ENCODE data around the gene PSMB9.

- TF ChIP-seq, protein P1, sequence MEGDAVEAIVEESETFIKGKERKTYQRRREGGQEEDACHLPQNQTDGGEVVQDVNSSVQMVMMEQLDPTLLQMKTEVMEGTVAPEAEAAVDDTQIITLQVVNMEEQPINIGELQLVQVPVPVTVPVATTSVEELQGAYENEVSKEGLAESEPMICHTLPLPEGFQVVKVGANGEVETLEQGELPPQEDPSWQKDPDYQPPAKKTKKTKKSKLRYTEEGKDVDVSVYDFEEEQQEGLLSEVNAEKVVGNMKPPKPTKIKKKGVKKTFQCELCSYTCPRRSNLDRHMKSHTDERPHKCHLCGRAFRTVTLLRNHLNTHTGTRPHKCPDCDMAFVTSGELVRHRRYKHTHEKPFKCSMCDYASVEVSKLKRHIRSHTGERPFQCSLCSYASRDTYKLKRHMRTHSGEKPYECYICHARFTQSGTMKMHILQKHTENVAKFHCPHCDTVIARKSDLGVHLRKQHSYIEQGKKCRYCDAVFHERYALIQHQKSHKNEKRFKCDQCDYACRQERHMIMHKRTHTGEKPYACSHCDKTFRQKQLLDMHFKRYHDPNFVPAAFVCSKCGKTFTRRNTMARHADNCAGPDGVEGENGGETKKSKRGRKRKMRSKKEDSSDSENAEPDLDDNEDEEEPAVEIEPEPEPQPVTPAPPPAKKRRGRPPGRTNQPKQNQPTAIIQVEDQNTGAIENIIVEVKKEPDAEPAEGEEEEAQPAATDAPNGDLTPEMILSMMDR (IDR thresholded peaks at IDR 0.05 in 2 of 3, conservative IDR thresholded peaks at IDR 0.05 in 1 of 3; ENCODE audit: insufficient read depth in 2 of 3, low read depth in 1 of 3, low read length in 3 of 3): no peak
- TF ChIP-seq NR3C1 (CRISPR knock-in tag; IDR thresholded peaks at IDR 0.05) (no peak), ADNP (tag; IDR thresholded peaks at IDR 0.05) (no peak), FOXJ3 (CRISPR knock-in tag; IDR thresholded peaks at IDR 0.05) (no peak), TFE3 (CRISPR knock-in tag; IDR thresholded peaks at IDR 0.05) (no peak), OTX1 (CRISPR knock-in tag; IDR thresholded peaks at IDR 0.05) (no peak), ELF1 (tag; IDR thresholded peaks at IDR 0.05) (no peak)
Measured at GRCh38 chr6:32809171-32809570, 44.8 kb upstream of the PSMB9 start.

Measured in K562 (cell line).